ENCODE data around the gene TMEM191C.
"Not testable (repeated sequence)": the region's sequence is repeated elsewhere in the genome, so short reads cannot be mapped to it uniquely, and the experiment has no call there.

DNA sequence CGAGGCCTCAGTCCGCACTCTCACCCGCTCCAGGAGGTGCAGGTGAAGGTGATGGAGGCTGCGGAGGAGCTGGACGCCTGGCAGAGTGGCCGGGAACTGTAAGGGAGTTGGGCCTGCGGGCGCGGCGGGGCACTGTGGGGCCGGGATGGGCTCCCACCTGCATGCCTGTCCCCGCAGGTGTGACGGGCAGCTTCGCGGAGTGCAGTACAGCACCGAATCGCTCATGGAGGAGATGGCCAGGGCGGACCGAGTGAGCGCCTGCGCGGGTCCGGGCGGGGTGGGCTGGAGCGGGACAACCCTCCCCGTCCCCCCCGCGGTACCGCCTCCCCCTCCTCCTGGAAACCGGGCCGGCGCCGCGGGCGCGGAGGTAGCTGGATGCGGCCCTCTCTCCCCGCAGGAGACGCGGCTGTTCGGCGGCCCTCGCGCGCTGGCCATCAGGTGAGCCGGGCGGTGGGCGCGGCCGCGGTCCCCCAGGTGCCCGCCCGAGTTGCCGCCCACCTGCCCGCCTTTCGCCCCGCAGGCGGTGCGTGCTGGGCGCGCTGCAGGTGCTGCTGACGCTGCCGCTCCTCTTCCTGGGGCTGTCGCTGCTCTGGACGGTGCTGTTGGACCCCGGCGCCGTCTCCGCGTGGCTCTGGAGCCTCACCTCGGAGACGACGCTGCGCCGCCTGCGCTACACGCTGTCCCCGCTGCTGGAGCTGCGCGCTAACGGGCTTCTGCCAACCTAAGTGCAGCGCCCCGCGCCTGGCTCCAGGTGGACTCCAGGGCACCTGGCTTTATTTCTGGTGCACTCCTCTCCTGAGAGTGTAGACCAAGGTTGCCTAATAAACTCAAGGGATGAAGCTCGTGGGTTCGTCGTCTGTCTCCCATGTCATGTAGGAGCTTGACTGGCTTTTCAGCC, 2.2 kb downstream of the TMEM191C start:
- TF ChIP-seq POLR2AphosphoS5 (IDR thresholded peaks at IDR 0.05; ENCODE audit: borderline replicate concordance, low read depth, low read length); FOXP2 (optimal IDR thresholded peaks at IDR 0.05; ENCODE audit: control extremely low read depth, extremely low read length, insufficient read depth); EZH2 (IDR thresholded peaks at IDR 0.05): not testable (repeated sequence)
